DMS114 treated with DMSO at 0.1 percent for 48 hours (cell line): ENCODE results near the gene CFHR4.
"Not testable (repeated sequence)": the region's sequence is repeated elsewhere in the genome, so short reads cannot be mapped to it uniquely, and the experiment has no call there.

Experiments used
- DNase-seq: peaks from one replicate; lab custom pipeline; 2025; ENCODE audit not compliant: unreplicated experiment; lab: John Stamatoyannopoulos, UW

Gene CFHR4

DNA sequence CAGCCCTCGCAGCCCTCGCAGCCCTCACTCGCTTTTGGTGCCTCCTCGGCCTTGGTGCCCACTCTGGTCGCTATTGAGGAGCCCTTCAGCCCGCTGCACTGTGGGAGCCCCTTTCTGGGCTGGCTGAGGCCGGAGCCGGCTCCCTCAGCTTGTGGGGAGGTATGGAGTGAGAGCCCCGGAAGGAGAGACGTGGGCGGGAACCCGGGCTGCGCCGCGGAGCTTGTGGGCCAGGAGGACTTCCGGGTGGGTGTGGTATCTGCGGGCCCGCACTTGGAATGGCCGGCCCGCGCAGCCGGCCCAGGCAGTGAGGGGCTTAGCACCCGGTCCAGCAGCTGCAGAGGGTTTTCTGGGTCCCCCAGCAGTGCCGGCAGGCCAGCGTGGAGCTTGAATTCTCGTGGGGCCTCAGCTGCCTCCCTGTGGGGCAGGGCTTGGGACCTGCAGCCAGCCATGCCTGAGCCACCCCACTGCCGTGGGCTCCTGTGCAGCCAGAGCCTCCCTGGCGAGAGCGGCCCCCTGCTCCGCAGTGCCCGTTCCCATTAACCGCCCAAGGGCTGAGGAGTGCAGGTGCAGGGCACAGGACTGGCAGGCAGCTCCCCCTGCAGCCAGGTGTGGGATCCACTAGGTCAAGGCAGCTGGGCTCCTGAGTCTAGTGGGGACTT lies 45.8 kb downstream of the CFHR4 start:
- no peak for DNase-seq

- not testable (repeated sequence) for DNase-seq
Observed at GRCh38 chr1:196941474-196941873, 53.6 kb downstream of the CFHR4 start.

- not testable (repeated sequence) for DNase-seq
Observed at GRCh38 chr1:196943568-196943967, 55.7 kb downstream of the CFHR4 start, which contains the start of gene CFHR2. TSS of gene CFHR2 (plus strand) at chr1:196943738. CDS start at chr1:196943881, 143 bp downstream.

DNA sequence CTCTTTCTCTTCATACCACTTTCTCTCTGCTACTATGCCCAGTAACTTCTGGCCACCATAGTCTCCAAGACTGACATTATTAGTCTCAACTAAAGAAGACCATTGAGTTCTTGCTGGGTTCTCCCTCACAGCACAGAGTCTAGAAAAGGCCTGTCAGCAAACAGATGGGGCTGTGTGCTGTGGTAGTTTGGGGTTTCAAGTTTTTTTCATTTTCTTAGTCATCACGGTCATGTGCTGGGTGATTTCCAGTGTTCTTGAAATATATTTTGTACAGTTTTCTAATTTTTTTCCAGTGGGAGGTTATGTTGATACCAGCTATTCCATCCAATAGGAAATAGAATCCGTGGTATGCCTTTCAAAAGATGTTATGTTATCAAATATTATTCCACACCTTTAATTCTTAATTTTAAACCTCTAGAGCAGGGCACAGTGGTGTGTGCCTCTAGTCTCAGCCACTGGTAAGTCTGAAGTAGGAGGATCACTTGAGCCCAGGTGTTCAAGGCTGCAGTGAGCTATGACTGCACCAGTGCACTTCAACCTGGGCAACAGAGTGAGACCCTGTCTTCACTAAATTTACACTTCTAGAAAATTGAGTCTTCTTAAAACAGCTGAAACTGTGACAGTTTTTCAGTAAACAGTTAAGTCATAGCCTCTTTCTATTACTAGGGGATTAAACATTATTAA lies 64.0 kb downstream of the CFHR4 start:
- DNase-seq, result no peak

DNA sequence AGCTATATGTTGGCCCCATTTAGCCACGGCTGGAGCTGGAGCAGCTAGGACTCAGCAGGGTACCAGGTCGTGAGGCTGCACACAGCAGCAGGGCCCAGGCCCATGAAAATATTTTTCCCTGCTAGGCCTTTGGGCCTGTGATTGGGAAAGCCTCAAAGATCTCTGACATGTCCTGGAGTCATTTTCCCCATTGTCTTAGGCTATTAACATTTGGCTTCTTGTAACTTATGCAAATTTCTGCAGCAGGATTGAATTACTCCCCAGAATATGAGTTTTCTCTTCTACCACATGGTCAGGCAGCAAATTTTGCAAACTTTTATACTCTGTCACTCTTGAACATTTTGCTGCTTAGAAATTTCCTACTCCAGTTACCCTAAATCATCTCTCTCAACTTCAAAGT lies 66.9 kb downstream of the CFHR4 start:
- DNase-seq, result no peak

GRCh38 chr1:196955926-196956325 lies 68.1 kb downstream of the CFHR4 start:
- no peak for DNase-seq

- no peak for DNase-seq
Observed at GRCh38 chr1:196960854-196961253, 73.0 kb downstream of the CFHR4 start.
